Rectal smooth muscle tissue (tissue), 1 donor: ENCODE results near the gene NDUFB6.

Source experiments
- H3K27ac ChIP-seq: one replicate; pipeline ENCODE4 v1.7.0; 2013; ENCODE audit warnings: low read depth, low read length, inconsistent platforms
- H3K27me3 ChIP-seq: one replicate; pipeline ENCODE4 v1.7.0; 2013; ENCODE audit warnings: low read length; ENCODE audit not compliant: control insufficient read depth, insufficient read depth
- H3K36me3 ChIP-seq: one replicate; pipeline ENCODE4 v1.7.0; 2013; ENCODE audit warnings: low read length; ENCODE audit not compliant: control insufficient read depth, insufficient read depth
- H3K4me1 ChIP-seq: one replicate; pipeline ENCODE4 v1.7.0; 2013; ENCODE audit warnings: low read length; ENCODE audit not compliant: control insufficient read depth, insufficient read depth
- H3K4me3 ChIP-seq: one replicate; pipeline ENCODE4 v1.7.0; 2013; ENCODE audit warnings: low read length
- H3K9ac ChIP-seq: one replicate; pipeline ENCODE4 v1.7.0; 2013; ENCODE audit warnings: low read length

Gene NDUFB6

DNA sequence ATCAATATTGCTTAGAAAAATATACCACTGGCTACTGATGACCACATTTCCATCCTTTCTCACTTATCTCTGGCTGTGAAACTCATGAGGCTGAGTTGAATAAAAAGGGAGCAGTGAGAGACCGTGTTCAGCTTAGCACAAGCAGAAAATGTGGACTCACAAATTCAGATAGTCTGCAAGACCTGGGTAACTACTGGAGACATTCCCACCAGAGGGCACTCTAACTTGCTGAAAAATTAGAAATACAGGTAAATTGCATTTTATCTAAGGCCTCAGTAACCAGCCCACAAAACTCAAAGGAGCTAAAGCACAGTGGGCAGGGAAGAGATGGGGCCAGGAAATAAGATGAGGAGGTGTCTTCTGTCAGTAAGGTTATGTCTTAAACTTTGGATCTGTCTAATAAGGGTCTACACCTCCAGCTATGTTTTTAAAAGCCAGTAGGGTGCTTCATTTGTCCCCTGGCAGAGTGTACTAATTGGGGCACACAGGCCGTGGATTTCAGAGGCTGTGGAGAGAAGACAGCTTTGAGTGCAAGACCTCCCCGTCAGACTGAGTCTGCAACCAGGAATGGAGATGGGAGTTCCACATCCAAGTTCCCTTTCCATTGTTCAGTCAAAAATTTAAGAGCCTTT lies 8.7 kb upstream of the NDUFB6 start:
- no peak overlapping the region for H3K27ac ChIP-seq
- no peak overlapping the region for H3K9ac ChIP-seq
- H3K4me3 ChIP-seq, result no peak overlapping the region
- no peaks in the 10 kb centered on the region for H3K27me3 ChIP-seq
- no peaks in the 10 kb centered on the region for H3K4me1 ChIP-seq
- no peaks in the 10 kb centered on the region for H3K36me3 ChIP-seq

DNA sequence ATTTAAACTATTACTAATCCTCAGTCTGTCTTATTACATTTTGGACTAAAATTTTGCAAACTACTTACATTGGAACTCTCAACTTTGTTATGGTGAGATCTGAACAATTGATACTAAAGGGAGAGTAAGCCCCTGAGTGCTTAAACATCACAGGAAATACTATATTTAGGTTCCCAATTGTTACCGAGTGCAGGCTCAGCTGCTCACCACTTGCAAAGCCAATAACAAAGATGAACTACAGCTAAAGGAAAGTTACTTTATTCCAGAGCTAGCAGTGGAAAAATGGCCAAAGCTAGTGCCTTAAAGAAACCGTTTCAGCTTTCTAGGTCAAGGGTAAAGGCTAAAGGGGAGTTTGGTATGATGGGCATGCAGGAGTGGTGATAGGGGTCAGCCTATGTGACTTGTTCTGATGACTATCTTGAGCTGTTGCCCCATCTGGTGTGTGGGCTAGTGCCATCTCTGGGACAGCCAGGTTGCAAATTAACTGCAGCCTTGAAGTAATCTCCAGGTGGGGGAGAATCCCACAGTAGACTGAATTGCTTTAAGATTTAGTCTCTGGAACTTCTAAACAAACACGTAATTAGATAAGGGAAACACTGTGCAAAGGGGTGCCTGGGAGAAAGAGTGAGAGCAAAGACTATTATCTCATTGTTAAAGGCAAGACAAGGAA lies 7.8 kb upstream of the NDUFB6 start:
- Histone ChIP-seq H3K36me3 (no peaks in the 10 kb centered on the region), H3K27me3 (no peaks in the 10 kb centered on the region), H3K4me1 (no peaks in the 10 kb centered on the region), H3K9ac (no peak overlapping the region), H3K27ac (no peak overlapping the region), H3K4me3 (no peak overlapping the region)

DNA sequence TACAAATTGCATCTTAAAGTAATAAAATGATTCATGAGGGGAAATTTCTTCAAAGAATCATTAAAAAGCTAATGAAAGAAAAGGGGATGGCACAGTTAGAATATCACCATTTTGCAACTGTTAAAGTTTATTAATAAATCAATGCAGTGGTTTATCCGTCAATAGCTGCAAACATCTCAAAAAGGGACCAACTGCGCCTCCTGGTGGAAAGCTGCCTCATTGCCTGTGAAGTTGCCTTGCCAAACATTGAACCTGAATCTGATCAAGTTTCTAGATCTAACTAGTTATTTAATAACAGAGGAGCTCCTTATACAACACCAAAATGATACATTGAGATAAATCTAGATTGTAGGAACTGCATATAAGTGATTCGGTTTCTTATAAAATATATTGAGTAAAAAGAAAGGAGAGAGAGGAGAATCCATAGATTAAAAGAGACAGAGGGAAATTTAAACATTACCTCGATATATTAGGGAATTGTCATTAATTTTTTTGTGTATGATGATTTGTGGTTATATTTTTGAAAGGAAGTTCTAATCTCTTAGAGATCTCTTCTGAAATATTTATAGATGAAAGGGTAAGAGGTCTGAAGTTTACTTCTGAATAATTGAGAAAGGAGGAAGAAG lies 6.9 kb upstream of the NDUFB6 start:
- Histone ChIP-seq H3K36me3 (no peaks in the 10 kb centered on the region), H3K9ac (no peak overlapping the region), H3K4me3 (no peak overlapping the region), H3K27me3 (no peaks in the 10 kb centered on the region), H3K27ac (no peak overlapping the region), H3K4me1 (no peaks in the 10 kb centered on the region)

DNA sequence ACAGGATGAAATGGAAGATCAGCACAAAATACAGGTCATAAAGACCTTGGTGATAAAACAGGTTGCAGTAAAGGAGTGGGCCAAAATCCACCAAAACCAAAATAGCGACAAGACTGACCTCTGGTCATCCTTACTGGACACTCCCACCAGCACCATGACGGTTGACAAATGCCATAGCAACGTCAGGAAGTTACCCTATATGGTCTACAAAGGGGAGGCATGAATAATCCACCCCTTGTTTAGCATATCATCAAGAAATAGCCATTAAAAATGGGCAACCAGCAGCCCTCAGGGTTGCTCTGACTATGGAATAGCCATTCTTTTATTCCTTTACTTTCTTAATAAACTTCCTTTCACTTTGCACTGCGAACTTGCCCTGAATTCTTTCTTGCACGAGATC lies 6.0 kb upstream of the NDUFB6 start:
- Histone ChIP-seq H3K4me1 (no peaks in the 10 kb centered on the region), H3K4me3 (no peak overlapping the region), H3K27me3 (no peaks in the 10 kb centered on the region), H3K9ac (no peak overlapping the region), H3K36me3 (no peaks in the 10 kb centered on the region), H3K27ac (no peak overlapping the region)

DNA sequence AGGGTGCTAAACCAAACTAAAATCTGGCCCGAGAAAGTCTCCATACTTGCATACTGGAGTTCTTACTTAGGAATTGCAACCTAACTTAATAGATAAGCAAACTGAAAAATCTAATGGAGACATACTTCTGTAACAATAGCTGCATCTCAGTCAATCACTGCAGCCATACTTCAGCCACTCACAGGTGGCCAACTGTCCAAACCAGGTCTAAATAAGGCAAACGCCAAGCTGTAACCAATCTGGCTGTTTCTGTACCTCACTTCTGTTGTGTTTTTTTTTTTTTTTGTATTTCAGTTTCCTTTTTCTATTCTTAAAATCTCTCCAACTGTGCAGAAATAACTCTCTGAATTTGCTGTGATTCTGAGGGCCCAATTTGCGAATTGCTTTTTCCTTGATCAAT lies 4.4 kb upstream of the NDUFB6 start:
- Histone ChIP-seq H3K27ac (no peak overlapping the region), H3K9ac (no peak overlapping the region)

DNA sequence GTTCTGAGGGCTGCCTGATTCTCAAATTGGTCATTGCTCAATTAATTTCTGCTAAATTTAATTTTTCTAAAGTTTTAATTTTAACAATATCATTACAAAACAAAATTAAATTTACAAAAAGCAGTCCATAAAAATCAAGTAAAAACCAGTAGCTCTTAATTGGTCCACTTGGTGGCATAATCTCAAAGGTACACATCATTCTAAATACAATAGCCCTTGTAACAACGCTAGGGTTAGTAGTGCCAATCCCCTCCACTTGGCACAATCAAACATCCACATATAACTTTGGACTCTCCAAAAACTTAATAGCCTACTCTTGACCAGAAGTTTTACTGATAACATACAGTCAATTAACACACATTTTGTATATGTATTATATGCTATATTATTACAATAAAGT lies 1.9 kb upstream of the NDUFB6 start:
- Histone ChIP-seq H3K27me3 (no peaks in the 10 kb centered on the region), H3K4me1 (peaks cover 11% of the 10 kb centered on the region), H3K9ac (no peak overlapping the region), H3K27ac (no peak overlapping the region), H3K4me3 (no peak overlapping the region), H3K36me3 (no peaks in the 10 kb centered on the region)

More for the DNA sequence above, 4.4 kb upstream of the NDUFB6 start:
- Histone ChIP-seq H3K36me3 (no peaks in the 10 kb centered on the region), H3K4me3 (no peak overlapping the region), H3K27me3 (no peaks in the 10 kb centered on the region), H3K4me1 (peaks cover 2% of the 10 kb centered on the region)

DNA sequence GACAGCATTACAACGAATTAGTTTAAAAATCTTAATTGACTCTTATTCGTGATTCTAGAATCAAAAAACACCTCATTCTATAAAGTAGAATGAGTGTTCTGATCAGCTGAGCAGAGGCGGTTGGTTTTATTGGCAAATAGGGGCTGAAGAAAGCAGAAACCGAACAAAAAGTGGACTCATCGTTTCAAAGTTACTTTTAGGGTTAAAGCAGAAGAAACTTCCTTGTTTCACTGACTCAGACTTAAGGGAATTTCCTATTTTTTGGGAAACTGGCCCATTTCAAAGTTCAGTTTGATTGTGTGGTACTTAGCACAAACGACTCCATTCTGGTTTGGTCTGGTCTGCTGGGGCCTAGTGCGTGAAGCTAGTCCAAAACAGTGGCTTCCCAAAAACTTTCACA lies 862 bp upstream of the NDUFB6 start:
- H3K4me3 ChIP-seq, result no peak overlapping the region
- no peaks in the 10 kb centered on the region for H3K36me3 ChIP-seq
- peaks cover 11% of the 10 kb centered on the region for H3K4me1 ChIP-seq
- no peaks in the 10 kb centered on the region for H3K27me3 ChIP-seq
- H3K27ac ChIP-seq, result peak overlapping the region; percentile 94
- no peak overlapping the region for H3K9ac ChIP-seq

DNA sequence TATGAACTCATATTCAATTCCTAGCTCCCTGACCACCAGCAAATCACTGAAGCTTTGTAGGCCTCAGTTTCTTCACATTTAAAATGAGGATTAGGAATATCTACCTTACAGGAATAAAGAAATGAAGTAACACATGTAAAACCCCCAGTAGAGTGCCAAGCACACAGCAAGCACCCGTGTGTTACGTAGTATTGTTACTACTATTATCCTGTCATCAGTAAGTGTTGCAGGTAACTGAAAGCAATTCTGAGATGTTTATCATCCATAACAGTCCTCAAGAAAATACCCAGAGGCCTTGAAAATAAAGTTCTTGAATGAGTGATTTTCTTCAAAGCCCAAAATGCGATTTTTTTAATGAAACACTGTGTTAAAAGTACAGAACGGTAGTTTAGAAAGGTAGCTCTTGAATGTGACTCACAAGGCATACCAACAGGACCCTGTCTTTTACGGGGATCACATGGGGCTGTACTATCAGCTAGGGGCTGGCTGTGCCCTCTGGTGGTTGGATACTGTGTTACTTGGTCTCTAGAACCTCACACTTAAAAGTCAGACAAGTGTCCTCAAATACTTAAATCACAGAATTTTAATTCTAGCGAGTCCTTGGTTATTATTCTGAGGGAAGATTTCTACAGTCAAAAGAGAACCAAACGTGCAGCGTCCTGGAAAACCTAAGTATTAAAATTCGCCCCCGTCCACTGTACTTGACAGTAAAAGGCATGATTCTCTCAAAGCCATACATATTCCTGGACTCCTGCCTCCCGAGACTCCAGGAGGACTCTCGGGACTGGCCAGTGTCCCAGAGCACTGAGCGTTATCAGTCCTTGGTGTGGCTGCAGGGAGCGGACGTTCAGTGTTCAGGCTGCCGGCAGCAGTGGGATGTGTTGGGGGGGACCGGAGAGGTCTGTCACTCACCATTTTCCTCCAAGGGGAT lies 725 bp downstream of the NDUFB6 start:
- peaks cover 3% of the 10 kb centered on the region for H3K36me3 ChIP-seq
- H3K9ac ChIP-seq, result peak overlapping the region; percentile 93
- peaks cover 11% of the 10 kb centered on the region for H3K4me1 ChIP-seq
- H3K27me3 ChIP-seq, result no peaks in the 10 kb centered on the region
- peak overlapping the region; percentile 83 for H3K4me3 ChIP-seq
- peak overlapping the region; percentile 94 for H3K27ac ChIP-seq

DNA sequence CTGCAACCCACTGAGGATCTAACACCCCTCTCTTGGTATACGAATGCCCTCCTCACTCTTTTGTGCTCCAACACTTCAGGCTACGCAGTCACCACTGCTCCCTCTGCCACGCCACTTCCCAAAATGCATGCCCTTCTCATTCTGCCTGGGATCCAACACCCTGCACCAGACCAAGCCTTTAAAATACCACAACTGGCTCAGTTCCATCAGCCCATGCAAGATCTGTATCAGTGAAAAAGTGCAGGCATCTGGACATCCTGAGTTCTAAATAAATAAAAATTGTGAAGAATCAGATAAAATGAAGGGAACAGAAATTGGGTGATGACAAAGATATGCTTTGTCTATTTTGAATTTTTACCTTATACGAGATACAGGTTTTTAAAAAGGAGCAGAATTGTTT lies 2.7 kb downstream of the NDUFB6 start:
- Histone ChIP-seq H3K36me3 (peaks cover 12% of the 10 kb centered on the region), H3K4me1 (peaks cover 11% of the 10 kb centered on the region), H3K27ac (no peak overlapping the region), H3K9ac (no peak overlapping the region), H3K4me3 (no peak overlapping the region), H3K27me3 (no peaks in the 10 kb centered on the region)

DNA sequence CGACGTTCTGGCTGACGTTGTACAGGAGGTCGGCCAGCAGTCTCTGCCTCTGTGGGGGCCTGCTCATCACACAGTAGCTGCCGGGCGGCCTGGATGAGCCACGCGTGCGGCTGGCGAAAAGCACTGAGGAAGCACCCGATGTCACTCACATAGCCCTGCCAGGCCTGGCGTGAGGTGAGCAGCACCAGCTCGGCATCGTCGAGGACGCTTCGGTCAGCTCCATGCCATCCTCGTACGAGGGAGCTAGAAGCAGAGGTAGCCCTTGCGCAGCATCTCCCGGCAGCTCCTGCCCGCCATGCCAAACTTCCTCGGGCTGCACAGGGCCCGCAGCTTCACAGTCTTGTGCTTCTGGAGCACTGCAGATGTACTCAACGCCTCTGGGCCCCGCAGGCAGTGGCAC lies 6.2 kb downstream of the NDUFB6 start:
- H3K9ac ChIP-seq, result no peak overlapping the region

DNA sequence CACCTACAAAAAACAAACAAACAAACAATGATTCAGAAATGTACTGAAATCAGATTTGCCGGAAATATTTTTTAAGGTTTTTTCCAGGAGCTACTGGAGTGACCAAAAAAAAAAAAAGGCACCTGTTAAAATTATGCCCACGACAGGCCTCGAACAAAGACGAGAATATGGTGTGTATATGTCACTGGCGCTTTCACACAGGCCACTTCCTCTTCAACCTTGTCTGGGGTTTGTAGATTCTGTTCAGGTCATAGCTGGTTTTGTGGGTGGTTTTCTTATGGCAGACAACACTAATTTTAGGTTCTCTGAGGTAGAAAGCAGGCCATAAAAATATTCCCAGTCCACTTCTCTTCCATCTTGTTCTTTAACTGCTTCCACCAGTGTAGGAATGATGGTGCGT lies 7.0 kb downstream of the NDUFB6 start:
- no peak overlapping the region for H3K27ac ChIP-seq
- H3K9ac ChIP-seq, result no peak overlapping the region
- peaks cover 14% of the 10 kb centered on the region for H3K36me3 ChIP-seq
- H3K4me3 ChIP-seq, result no peak overlapping the region
- no peaks in the 10 kb centered on the region for H3K4me1 ChIP-seq
- no peaks in the 10 kb centered on the region for H3K27me3 ChIP-seq

More for the DNA sequence above, 6.2 kb downstream of the NDUFB6 start:
- Histone ChIP-seq H3K4me1 (peaks cover 6% of the 10 kb centered on the region), H3K27me3 (no peaks in the 10 kb centered on the region), H3K27ac (no peak overlapping the region), H3K36me3 (peaks cover 14% of the 10 kb centered on the region), H3K4me3 (no peak overlapping the region)

DNA sequence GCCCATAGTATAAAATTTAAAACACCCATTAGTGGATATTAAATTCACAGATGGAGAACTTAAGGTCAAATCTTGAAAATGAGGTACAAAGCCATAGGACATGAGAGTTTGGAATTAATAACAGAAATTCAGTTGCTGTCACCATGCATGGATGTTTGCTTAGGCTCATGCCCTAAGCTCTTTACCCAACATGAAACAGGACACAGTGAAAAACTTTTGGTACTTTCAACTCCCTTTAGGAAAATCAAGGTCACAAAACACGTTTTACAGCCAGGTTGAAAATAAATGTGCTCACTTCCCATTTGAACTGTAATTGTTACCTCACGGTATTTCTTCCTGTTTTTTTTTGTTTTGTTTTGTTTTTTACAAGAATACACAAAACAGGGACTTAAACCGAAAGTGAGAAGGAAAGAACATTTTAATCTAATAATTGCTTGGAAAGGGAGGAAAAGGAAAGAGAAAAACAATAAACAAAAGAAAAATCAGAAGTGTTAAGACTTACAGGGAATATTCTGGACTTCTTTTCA lies 14.5 kb downstream of the NDUFB6 start:
- Histone ChIP-seq H3K4me3 (no peak overlapping the region), H3K27ac (no peak overlapping the region), H3K4me1 (no peaks in the 10 kb centered on the region), H3K36me3 (no peaks in the 10 kb centered on the region), H3K27me3 (no peaks in the 10 kb centered on the region), H3K9ac (no peak overlapping the region)
